Measurements from ENCODE around the gene ATG10.
"Not testable (repeated sequence)": the region's sequence is repeated elsewhere in the genome, so short reads cannot be mapped to it uniquely, and the experiment has no call there.

The ATG10 gene

DNA sequence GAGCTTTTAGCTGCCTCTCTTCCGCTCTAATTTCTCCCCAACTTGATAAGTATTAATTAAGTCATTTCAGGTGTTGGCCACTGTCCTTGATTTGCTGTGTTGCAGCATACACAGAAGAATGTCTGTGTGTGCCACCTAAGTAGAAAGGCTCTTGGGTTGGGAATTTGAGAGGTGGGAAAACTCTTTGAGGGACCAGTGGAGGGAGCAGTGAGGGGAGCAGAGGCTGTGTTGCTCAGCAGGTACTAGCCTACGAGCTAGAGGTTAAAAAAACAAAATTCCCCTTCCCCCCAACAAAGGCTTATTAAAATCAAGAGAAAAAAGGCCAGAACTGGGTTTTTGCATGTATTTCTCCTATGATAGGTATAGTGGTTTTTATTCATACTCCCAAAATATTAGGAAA, 285.4 kb downstream of the ATG10 start:
- DNase-seq (ENCODE audit: low spot score): no peak
- TF ChIP-seq, protein P1, sequence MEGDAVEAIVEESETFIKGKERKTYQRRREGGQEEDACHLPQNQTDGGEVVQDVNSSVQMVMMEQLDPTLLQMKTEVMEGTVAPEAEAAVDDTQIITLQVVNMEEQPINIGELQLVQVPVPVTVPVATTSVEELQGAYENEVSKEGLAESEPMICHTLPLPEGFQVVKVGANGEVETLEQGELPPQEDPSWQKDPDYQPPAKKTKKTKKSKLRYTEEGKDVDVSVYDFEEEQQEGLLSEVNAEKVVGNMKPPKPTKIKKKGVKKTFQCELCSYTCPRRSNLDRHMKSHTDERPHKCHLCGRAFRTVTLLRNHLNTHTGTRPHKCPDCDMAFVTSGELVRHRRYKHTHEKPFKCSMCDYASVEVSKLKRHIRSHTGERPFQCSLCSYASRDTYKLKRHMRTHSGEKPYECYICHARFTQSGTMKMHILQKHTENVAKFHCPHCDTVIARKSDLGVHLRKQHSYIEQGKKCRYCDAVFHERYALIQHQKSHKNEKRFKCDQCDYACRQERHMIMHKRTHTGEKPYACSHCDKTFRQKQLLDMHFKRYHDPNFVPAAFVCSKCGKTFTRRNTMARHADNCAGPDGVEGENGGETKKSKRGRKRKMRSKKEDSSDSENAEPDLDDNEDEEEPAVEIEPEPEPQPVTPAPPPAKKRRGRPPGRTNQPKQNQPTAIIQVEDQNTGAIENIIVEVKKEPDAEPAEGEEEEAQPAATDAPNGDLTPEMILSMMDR (IDR thresholded peaks at IDR 0.05; ENCODE audit: extremely low read depth, missing control alignments): no peak

DNA sequence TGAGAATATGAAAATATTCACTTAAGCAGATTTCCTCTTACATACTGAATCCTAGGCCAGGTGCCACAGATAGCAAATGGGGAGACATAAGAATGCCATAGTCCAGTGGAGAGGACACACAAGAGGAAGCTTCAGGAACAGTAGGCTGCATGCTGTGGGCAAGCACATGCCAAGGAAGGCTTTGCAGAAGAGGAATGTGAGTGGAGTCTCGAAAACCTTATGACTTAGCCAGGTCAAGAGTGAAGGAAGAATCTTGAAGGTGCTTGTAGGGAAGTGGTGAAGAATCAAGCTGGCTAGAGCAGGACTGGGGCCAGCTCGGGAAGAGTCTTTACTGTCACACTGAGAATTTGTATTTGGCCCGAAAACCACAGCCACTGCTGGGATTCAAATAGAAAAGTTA, 285.9 kb downstream of the ATG10 start:
- TF ChIP-seq, protein P1 (IDR thresholded peaks at IDR 0.05; ENCODE audit: extremely low read depth, missing control alignments): no peak
- no peak for DNase-seq (ENCODE audit: low spot score)

DNA sequence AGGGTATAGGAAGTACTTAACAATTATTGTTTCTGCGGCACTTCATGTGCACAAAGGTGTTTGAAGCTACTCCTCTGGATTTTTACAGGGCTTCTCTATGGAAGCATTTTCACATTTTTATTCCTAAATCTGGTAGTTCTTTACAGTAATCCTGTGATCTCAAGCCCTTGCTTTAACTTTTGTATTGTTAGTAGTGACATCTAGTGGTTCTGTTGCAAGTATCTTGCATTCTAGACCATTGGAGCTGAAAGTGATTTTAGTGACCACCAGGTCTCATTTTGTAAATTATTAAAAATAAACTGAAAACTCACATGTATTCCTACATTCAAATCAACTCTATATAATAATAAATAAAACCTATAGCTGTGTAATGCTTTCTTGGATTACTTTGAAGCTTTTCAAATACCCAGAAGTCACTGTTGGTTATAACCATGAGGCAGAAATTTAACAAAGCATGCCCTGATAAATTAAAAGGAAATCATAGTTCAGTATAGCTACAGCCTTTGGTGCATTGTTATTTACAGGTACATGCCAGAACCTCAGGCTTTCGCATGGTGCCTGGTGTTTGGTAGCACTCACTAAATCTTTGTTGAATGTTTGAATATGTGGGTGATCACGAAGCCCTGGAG, 287.5 kb downstream of the ATG10 start:
- TF ChIP-seq, protein P1 (IDR thresholded peaks at IDR 0.05; ENCODE audit: extremely low read depth, missing control alignments): peak; percentile 56
- no peak for DNase-seq (ENCODE audit: low spot score)

DNA sequence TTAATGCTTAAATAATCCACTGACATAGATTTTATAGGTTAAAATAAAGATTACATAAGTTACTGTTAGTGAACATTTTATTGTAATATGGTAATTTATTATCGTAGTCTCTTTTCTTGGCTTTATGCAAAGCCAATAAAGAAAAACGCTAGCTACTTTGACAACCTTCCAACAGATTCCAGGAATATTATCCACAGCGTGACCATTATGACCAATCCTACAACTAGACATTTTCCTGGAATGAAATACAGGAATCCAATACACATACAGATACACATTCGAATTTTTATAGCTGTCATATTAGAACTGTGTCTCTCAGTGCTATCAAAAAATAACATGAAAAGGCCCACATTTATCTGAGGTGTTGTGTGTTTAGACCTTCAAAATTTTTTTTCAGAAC, 293.2 kb downstream of the ATG10 start:
- TF ChIP-seq, protein P1 (IDR thresholded peaks at IDR 0.05; ENCODE audit: extremely low read depth, missing control alignments): no peak
- DNase-seq (ENCODE audit: low spot score): no peak

DNA sequence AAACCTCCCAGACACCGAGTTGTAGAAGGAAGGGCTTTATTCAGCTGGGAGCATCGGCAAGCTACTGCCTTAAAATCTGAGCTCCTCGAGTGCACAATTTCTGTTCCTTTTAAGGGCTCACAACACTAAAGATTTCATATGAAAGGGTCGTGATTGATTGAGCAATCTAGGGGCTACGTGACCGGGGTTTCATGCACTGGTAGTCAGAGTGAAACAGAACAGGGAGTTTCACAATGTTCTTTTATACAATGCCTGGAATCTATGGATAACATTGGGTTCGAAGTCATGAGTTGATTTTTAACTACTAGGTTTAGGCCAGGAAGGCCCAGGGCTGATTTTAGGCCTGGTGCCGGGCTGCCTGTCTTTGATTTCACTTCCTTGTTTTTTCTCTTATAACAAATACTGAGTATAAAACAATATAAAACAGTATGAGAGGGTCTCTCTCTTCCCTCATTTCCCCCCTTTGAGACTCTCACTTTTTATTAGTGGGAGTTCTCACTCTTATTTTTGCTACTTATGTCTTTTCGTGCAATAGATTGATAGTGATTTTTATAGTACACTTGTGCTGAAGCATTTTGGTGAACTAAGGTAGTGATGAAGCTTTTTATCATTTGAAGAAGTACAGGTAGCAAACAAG, 295.6 kb downstream of the ATG10 start:
- not testable (repeated sequence) for DNase-seq (ENCODE audit: low spot score)

DNA sequence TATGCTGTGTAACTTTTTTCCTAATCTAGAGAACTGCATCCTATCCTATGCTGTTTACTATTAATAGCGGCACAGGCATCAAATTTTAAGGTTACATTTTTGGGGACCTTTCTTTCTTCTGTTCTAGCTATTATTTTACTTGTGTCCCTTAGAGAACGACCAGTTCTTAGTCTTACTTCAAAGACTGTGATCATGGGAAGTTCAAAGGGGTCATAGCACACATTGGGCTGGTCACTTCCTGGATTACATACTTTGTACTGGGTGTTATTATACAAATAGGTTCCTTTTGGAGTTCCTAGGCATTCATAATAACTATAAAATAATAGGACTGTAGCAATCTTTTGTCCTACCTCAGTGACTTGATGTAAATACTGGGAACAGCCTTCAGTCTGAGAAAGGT, 297.5 kb downstream of the ATG10 start:
- not testable (repeated sequence) for DNase-seq (ENCODE audit: low spot score)

DNA sequence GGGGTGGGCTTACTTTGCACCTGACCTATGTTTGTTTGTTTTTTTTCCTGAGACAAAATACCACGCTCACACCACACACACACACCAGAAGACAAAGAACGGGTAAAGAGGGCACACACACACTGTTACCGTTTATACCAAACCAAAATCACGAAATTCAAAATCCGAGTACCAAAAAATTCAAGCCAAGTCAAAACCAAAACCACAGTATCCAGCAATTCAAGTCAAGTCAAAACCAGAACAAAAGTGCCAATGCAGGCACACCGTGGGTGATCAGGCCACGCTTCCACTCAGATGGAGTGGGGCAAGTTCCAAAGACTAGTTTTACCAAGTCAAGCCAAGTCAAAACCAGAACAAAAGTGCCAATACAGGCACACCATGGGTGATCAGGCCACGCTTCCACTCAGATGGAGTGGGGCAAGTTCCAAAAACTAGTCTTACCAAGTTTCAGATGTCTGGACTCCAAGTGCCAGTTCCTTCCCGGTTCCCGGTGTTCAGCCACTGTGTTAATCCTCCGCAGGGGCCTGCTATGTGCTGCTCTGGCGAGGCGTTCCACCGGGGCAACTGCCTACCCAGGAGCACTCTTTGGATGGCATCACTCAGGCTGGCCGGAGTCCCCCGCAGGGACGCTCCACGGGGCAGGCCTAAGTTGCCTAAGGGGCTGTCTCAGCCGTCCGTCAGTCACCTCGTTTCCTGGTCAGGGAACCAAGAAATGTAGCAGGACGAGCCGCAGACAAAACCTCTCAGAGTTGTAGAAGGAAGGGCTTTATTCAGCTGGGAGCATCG, 300.9 kb downstream of the ATG10 start:
- not testable (repeated sequence) for DNase-seq (ENCODE audit: low spot score)

DNA sequence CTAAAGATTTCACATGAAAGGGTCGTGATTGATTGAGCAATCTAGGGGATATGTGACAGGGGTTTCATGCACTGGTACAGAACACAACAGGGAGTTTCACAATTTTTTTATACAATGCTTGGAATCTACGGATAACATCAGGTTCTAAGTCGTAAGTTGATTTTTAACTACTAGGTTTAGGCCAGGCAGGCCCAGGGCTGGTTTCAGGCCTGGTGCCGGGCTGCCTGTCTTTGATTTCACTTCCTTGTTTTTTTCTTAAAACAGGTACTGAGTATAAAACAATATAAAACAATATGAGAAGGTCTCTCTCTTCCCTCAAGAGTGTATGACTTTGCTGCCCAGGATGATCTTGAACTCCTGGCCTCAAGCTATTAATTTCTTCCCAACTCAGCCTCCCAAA, 301.6 kb downstream of the ATG10 start:
- DNase-seq (ENCODE audit: low spot score): not testable (repeated sequence)

DNA sequence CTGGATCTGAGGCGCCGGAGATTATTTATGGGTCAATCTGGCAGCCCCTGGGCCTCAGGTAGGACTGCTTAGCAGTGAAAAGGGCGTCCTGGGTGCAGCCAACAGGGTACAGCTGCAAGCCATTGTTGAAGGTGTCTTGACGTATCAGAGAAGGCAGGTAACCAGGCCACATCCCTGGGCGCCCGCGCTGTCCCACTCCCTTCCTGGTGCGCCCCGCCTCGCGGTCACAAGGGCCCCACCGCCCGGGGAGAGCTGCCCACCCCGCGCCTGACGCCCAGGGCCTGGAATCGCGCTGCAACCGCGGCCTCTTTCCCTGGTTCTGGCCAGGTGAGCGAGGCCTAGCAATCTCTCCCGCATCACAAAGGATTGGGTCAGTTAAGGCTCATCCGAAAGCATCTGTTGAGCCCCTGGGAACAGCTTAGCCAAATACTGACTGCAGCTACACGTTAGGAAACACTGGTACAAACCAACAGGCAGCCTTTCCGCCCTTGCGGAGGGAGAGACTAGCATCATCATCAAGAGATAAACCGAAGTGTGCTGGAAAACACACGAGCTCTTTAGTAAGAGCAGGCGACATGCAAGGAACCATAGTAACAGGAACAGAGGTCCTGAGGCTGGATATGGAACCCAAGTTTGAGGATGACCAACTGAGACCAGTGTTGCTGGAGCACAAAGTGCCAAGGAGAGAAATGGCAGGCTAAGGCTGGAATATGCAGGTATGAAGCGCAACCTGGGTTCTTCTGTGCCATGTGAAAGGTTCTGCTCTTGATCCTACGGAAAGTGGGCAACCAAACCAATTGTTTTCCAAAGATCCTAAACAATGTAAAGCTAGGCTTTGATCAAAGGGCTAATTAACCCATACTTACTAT, 302.8 kb downstream of the ATG10 start:
- DNase-seq (ENCODE audit: low spot score): no peak

More for the DNA sequence above, 302.8 kb downstream of the ATG10 start:
- TF ChIP-seq, protein P1 (IDR thresholded peaks at IDR 0.05; ENCODE audit: extremely low read depth, missing control alignments): no peak
